AG04449 (cell line): ENCODE measurements around the gene TMEM116.

Experiments used
- CTCF ChIA-PET: fragments of 350-600 bp; formaldehyde crosslinking; extraction: SDS; loops from one replicate; lab custom pipeline; 2021; ENCODE audit warnings: antibody characterized with exemption; lab: Yijun Ruan, JAX
- POLR2A ChIA-PET: fragments of 400-600, 350-600 bp; formaldehyde crosslinking; extraction: SDS; loops from one replicate; lab custom pipeline; 2020; ENCODE audit warnings: antibody characterized with exemption, inconsistent platforms; lab: Yijun Ruan, JAX
- DNase-seq: peaks from one replicate; pipeline ENCODE4 v3.0.0-alpha.2; 2010; ENCODE audit warnings: low read depth, low spot score
- H3K4me3 ChIP-seq: 2 replicates; pipeline ENCODE4 v1.5.1; 2011; ENCODE audit warnings: low read depth, mild to moderate bottlenecking, control low read depth, low read length
- CTCF ChIP-seq: IDR thresholded peaks from one replicate; pipeline ENCODE4 v1.5.1; 2011; ENCODE audit warnings: mild to moderate bottlenecking, moderate library complexity, low read length, control low read depth, inconsistent platforms; ENCODE audit not compliant: insufficient read depth; ENCODE audit errors: missing control alignments

The TMEM116 gene

GRCh38 chr12:111926631-111927030 is 86.3 kb downstream of the TMEM116 start:
- CTCF ChIA-PET, result interaction anchor here (0.8 to 1.8 kb wide), 2 partner anchors 12 to 17 kb away, joined by 5 read pairs; no protein-coding TSS in a partner anchor
- H3K4me3 ChIP-seq, result no peak overlapping the region
- no peak for TF ChIP-seq CTCF
- no peak for DNase-seq
- POLR2A ChIA-PET, result no interaction called here

GRCh38 chr12:111925171-111925570 is 87.8 kb downstream of the TMEM116 start:
- DNase-seq, result no peak
- ChIA-PET POLR2A (no interaction called here), CTCF (no interaction called here)
- no peak for TF ChIP-seq CTCF
- no peak overlapping the region for H3K4me3 ChIP-seq

DNA sequence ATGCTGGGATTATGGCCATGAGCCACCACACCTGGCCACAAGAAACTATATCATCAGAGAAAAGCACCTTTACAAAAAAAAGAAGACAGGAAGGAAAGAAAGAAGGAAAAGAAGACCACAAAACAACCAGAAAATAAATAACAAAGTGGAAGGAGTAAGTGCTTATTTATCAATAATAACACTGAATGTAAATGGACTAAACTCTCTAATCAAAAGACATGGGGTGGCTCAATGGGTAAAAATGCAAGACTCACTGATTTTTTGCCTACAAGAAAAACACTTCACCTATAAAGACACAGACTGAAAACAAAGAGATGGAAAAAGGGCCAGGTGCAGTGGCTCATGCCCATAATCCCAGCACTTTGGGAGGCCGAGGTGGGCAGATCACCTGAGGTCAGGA is 105.2 kb downstream of the TMEM116 start:
- no peak for TF ChIP-seq CTCF
- H3K4me3 ChIP-seq, result no peak overlapping the region
- CTCF ChIA-PET, result no interaction called here
- POLR2A ChIA-PET, result no interaction called here
- DNase-seq, result no peak

DNA sequence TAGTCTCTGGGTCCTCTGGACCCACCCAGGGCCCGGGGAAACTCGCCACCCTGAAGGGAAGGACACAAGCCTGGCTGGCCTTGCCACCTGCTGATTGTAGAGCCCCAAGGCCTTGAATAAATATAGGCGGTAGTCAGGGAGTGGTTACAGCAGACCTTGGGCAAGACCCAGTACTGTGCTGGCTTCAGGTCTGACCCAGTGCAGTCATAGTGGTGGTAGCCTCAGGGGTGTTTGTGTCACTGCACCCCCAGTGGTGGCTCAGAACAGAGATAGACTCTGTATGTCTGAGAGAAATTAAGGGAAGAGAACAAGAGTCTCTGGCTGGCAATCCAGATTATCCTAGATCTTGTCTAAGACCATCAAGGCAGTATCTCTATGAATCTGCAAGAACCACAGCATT is 107.5 kb downstream of the TMEM116 start:
- CTCF ChIA-PET, result no interaction called here
- POLR2A ChIA-PET, result no interaction called here

GRCh38 chr12:111904446-111904975 is 108.5 kb downstream of the TMEM116 start:
- TF ChIP-seq CTCF, result no peak
- no peak overlapping the region for H3K4me3 ChIP-seq
- no peak for DNase-seq
- CTCF ChIA-PET, result no interaction called here
- POLR2A ChIA-PET, result no interaction called here

More for the DNA sequence above, 107.5 kb downstream of the TMEM116 start:
- DNase-seq, result no peak
- no peak overlapping the region for H3K4me3 ChIP-seq
- no peak for TF ChIP-seq CTCF

DNA sequence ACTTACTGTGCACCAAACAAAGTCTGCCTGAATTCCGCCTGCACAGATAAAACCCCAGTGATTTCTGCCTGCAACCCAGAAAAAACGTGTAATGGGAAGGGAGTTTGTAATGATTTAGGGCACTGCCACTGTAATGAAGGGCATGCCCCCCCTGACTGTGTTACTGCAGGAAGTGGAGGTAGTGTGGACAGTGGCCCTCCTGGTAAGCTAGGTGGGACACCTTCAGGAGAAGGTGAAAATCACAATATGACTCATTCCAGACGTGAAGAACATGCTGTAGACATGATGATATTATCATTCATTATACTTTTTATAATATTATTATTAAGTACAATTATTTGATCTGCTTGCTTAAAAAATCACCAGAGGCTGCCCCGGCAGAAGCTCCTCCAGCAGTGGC is 111.8 kb downstream of the TMEM116 start:
- TF ChIP-seq CTCF, result no peak
- POLR2A ChIA-PET, result interaction anchor here (0.5 kb wide), 1 partner anchor 1898 kb away, joined by 3 read pairs; no protein-coding TSS in a partner anchor
- CTCF ChIA-PET, result no interaction called here
- H3K4me3 ChIP-seq, result no peak overlapping the region
- no peak for DNase-seq
